GM21717 (cell line): ENCODE measurements around the gene SHC2.
"Not testable (repeated sequence)": the region's sequence is repeated elsewhere in the genome, so short reads cannot be mapped to it uniquely, and the experiment has no call there.

Experiments used
- ATAC-seq: cut with Tn5 transposase; IDR thresholded peaks from one replicate; pipeline ENCODE4 v1.9.1; 2021; ENCODE audit warnings: mild to moderate bottlenecking, moderate library complexity; ENCODE audit not compliant: unreplicated experiment

SHC2 gene

DNA sequence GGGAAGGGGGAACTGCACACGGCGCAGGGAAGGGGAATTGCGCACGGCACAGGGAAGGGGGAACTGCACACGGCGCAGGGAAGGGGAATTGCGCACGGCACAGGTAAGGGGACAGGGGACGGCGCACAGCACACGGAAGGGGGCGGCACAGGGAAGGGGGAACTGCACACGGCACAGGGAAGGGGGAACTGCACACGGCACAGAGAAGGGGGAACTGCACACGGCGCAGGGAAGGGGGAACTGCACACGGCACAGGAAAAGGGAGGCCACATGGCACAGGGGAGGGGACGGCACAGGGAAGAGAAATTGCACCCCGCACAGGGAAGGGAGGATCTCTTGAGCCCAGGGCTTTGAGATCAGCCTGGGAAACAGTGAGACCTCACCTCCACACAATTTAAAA, 33.2 kb downstream of the SHC2 start:
- not testable (repeated sequence) for ATAC-seq

DNA sequence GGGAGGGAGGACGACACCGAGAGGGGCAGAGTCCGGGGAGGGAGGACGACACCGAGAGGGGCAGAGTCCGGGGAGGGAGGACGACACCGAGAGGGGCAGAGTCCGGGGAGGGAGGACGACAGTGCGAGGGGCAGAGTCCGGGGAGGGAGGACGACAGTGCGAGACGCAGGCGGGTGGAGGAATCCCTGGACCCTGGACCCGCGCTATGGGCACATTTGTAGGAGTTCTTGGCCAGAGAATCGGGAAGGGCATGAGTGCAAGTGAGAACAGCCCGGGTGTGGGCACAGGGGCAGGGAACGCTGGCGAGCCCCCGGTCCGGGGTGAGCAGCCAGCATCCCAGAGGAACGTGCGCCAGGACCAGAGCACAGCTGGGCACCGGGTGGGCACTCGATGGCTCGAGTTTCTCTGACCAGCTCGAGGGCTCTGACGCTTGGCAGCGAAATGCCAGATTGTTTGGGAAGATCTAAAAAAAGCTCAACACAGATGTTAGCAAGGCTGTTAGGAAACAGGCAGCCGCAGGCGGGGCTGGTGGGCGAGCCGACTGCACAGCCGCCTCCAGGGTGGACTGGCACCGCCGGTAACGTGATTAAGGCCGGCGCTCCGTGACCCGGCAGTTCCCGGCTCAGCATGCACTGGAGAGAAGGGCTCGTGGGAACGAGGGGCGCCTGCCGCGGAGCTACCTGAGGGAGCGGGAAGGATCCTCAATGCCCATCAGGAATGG, 33.9 kb downstream of the SHC2 start:
- ATAC-seq, result no peak

DNA sequence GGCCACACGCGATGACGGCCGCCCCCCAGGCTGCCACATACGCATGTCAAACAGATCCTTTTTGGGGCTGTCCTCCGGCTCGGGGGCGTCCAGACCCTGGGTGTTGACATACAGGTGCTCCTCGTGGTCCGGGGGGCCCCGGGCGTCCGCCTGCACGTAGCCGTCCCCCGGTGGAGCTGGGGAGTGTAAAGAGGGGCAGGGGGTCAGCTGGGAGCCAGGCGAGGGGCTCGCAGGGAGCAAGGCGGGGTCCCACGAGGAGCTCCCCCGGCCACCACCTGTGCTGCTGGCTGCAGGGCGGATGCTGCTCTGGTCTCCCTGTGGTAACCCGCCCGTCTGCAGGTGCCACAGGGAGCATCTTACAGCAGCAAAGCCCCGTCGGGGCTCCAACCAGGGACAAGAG, 35.8 kb downstream of the SHC2 start:
- ATAC-seq, result no peak

DNA sequence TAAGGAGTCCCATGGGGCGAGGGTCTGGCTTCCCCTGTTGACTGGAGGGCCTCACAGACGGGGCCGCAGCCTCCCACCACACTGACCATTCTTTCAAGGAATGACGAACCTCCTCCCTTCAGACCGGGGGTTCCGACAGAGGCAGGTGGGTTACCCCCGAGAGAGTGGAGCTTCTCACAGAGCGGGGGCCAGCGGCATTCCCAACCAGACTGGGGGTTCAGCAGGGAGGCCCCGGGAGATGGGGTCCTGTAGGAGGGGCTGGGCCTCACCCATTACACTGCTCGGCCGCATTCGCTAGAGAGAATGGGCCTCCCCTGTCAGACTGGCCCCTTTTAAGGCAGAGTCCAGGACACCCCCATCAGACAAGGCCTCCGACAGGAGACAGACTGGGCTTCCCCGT, 36.3 kb downstream of the SHC2 start:
- ATAC-seq, result no peak

DNA sequence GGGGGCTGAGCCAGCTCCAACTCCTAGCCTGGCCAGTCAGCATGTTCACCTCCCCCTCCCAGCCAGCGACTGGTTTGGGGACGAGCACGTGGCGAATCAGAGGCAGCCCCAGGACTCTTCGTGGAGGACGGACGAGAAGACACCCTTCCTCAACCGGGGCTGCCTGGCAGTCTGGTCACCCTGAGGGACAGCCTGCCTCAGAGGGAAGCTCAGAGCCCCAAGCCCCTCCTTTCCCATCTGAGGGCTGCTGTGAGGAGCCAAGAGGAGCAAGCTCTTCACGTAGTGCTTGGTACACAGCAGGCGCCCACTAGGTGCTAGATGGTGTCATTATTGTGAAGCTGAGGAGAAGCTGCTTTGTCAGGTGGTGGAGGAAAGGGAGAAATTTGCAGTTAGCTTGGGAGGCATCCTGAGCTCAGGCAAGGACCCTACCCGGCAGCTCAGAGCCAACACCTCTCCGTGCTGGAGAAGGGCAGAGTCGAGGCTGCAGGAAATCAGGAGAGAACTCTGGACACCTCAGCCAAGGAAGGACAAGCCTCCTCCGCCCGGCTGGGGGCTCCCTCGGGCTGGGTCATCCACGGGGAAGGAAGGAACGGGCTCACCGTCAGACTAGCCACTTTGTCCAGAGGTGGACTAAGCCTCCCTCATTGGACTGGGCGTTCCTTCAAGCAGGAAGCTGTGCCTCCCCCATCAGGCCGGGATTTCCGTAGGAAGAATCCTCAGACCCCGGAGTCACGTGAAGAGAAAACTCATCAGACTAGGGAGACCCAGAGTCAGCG, 37.0 kb downstream of the SHC2 start:
- no peak for ATAC-seq

DNA sequence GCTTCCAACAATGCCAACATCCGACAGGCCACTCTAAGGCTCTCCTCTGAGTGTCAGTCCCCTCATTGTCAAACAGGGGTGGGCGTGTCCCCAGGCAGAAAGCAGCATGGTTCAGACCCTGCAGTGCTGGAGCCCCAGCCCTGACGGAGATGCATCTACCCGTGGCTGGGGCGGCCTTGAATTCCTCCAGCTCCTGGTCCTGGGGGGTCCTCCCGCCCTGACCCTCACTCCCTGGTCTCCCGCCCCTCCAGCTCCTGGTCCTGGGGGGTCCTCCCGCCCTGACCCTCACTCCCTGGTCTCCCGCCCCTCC, 38.0 kb downstream of the SHC2 start:
- not testable (repeated sequence) for ATAC-seq

DNA sequence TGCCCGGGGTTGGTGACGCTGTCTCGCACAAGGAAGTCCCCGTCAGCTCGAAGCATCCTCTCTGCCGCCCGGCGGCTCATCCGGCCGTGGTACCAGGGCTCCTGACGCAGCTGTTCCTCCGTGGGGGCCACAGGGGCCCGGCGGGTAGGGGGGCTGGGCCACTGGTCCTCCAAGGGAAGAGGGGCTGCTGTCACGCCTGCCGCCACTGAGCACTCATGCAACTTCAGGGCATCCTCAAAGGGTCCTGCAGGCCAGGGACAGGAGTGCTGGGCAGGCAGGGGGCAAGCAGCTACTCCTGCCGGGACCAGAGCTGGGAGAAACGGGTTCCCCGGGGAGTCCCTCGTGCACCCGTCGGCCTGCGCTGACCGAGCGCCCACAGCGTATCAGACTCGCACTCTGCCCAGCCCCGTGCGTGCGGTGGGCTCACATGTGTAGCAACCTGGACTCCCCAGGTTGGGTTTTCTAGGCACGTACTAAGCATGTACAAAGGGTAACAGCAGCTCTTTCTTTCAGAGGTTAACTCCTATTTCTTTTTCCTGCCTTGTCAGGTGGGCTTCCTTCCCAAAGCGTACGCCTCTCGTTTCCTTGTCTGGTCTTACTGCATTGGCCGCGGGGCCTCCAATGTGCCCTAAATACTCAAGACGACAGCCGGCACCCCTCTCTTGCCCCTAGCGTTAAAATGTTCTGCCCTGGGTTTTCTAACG, 38.5 kb downstream of the SHC2 start:
- no peak for ATAC-seq

DNA sequence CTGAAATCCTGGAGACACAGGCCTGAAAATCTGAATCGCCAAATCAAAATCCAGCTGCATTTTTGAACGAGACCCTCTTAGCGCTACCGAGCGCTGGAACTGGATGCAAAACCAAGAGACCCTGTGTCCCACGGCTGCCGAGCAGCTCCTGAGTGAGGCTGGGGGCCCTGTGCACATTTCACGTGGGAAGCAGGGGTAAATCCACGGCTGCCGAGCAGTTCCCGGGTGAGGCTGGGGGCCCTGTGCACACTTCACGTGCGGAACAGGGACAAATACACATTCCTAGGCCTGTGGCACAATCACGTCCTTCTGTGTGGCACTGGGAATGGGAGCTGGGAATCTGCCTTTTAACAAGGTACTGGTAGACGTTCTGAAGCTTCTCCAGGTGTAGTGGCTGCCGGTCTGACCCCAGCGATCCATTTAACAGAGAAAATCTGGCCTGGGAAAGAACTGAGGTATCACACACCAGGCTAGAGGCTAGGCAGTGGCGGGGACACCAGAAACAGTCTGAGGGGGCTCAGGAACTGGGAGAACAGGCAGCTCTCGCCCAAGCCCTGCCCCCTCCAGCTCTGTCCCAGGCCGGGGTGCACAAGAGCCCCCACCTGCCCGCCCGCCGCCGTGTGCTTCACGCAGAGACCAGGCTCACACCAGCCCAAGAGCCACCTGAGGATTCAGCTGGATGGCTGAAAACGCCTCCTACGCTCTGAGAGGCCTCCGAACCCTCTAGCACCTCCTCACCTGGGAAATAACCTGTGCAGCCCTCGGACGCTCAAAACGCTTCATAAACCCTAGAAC, 40.9 kb downstream of the SHC2 start:
- no peak for ATAC-seq

DNA sequence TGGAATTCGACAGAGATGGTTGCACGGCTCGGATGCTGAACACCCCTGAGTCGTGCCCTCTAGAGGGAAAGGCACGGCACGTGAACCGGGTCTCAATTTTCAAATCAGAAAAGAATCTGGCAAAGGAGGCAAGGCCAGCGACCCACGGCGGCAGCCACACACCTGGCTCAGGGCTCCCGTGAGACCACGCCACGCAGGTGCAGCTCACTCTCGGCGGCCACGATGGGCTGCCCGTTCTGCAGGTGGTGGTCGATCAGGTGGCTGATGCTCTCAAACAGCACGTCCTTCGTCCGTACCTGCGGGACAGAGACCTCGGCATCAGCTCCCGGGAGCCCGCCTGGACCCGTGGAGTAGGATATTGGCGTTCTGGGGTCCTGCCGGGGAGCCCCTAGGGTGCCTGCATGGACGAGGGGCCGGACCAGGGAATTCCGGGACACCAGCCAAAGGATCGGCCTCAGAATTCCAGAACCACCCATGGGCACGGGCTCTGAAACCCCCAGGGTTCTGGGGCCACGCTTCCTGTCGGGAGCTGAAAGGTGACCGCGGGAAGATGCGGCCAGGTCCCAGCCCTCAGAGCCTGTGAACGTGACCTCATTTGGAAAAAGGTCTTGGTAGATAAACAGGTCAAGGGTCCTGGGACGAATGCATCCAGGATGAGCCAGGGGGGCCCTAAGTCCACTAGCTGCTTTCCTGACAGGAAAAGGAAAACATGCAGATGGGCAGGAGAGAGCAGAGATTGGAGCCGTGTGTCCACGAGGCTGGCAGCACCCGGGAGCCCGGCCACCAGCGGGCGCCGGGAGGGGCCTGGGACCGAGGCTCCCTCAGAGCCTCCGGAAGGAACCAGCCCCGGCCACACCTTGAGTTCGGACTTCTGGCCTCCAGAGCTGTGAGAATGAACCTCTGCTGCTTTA, 41.8 kb downstream of the SHC2 start:
- no peak for ATAC-seq

DNA sequence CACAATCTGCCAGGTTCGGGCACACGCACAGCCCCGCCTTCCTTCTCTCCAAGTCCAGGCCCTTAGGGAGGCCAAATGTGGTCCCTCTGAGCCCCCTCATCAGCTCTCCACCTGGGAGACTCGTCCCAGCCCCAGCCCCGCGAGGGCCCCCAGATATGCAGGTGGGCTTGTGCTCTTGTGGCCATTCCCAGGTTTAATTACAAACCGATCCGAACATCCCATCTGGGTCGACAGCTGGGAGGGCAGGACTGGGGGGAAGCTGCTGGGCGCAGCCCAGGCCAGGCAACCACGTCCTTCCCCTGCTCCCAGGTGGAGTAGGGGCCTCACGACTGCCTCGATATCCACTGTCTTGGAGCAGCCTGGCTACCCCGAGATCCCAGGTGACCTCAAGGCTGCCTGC, 44.4 kb downstream of the SHC2 start:
- ATAC-seq, result no peak

DNA sequence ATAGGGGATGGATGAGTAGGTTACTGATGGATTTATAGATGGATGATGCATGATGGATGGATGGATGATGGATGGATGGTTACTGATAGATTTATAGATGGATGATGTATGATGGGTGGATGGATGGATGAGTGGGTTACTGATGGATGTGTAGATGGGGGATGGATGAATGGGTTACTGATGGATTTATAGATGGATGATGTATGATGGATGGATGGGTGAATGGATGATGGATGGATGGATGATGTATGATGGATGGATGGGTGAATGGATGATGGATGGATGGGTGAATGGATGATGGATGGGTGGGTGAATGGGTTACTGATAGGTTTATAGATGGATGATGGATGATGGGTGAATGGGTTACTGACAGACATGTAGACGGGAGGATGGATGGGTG, 45.5 kb downstream of the SHC2 start:
- ATAC-seq, result no peak

DNA sequence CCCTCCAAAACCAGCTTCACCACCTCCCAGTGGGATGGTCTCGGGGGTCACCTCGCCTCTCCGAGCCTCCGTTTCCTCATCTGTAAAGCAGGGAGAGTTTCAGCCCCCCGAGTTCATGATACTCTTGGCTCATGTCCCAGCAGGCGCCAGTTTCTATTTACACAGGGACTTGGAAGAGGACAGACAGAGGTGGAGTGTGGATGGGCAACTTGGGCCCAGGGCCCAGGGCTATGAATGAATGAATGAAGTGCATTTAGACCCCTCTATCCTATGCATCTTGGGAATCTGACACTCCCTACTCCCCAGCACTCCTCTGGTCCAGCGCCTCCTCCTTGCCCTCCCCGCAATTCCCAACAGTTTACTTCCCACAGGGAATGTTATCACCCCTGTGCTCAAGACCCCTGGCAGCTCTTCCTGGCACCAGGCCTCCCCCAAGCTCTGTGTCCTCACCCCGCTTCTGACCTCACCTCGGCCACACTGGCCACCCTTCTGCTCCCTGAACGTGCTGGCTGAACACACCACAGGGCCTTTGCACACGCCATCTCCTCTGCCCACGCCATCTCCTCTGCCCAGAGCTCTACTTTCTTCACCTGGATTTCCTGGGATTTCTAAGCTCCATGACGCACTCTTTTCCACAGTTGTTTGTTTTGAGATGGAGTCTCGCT, 46.9 kb downstream of the SHC2 start:
- no peak for ATAC-seq

DNA sequence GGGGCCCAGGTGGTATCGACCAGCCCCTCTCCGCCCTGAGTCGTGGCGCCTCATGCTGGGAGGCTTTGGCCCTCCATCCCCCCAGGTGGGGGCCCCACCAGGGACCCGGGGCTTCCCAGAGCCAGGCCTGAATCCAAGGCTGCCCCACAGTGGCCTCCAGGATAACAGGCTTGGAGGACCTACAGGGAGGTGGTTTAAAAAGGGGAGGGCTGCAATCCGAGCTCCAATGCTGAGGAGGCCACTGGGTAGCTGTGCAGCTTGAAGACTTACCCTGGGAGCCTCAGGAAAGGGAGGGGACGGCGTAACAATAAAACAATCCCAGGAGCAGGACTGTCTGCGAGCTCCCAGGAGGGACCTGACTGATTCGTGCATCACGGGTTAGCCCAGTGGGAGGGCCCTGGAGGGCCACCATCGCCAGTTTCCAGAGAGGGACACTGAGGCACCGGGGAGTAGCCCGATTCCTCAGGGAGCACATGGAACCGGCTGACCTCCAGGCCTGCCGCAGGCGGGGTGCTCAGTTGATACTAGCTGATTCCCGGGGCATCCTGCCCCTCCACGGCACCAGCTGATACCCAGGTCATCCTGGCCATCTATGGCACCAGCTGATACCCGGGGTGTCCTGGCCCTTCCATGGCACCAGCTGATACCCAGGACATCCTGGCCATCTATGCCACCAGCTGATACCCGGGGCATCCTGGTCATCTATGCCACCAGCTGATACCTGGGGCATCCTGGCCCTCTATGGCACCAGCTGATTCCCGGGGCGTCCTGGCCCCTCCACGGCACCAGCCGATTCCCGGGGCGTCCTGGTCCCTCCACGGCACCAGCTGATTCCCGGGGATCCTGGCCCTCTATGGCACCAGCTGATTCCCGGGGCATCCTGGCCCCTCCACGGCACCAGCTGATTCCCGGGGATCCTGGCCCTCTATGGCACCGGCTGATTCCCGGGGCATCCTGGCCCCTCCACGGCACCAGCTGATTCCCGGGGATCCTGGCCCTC, 48.2 kb downstream of the SHC2 start:
- ATAC-seq, result no peak

DNA sequence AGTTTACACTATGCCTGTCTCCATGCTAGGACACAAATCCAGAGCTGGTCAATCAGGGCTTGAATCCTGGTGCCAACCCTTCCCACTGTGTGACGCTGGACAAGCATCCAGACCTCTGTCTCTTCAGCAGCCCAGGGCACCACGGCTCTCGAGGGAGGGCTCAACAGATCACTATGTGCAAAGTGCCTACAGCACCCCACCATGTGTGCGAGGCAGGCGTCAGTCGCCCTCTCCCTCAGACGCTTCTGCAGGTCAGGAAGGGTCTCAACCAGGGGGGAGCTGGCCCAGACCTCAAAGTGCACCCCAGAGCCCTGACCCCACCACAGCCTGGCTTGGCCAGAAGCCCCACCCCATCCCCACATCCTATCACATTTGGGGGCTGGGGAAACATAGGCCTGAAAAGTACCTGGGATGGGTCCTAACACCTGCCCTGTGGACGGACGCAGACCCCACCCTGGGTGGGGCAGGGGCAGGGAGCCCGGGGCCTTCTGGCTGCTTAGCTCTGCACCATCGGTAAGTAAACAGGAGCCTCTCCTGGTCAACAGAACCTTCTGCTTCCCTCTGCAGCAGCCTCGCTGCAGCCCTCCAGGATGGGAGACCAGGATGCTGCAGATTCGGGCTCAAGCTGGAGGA, 49.0 kb downstream of the SHC2 start:
- no peak for ATAC-seq

DNA sequence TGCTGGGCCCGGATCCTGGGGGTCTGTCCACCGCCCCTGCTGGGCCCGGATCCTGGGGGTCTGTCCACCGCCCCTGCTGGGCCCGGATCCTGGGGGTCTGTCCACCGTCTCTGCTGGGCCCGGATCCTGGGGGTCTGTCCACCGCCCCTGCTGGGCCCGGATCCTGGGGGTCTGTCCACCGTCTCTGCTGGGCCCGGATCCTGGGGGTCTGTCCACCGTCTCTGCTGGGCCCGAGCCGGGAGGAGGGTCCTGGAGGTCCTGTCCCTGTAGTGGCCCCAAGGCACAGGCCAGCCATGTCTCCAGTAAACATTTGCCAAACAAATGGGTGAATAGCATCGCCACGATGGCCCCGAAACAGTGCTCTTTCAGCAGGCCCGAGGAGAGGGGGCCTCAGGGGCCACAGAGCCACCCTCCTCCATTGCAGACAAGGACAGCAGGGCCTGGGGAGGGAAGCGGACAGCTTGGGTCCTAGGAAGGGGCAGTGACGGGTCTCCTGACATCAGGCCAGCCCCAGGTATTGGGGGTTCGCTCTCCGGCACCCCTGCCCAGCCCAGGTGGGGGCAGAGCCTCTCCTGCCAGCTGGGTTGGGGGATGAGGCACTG, 49.6 kb downstream of the SHC2 start:
- ATAC-seq, result not testable (repeated sequence)

DNA sequence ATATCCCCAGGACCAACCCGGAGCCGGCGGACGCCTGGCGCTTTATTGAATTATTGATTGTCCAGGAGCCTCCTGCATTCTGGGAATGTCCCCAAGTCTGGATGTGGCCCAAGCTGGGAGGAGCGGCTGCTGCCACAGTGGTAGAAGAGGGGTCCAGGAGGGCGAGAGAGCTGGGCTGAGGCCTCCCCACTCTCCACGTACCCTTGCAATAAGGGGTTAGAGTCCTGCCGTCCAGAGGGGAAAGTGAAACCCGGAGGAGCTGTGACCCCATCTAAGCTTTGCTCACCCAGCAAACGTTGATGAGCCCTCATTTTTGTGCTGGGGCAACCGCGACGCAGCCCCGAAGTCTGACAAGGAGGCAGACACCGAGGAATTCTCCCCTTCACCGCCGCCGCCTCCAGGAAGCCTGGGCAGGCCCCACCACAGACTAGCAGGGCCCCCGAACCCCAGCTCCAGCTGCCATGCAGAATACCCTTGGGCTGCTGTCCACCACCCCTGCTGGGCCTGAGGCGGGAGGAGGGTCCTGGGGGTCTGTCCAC, 50.5 kb downstream of the SHC2 start:
- no peak for ATAC-seq

DNA sequence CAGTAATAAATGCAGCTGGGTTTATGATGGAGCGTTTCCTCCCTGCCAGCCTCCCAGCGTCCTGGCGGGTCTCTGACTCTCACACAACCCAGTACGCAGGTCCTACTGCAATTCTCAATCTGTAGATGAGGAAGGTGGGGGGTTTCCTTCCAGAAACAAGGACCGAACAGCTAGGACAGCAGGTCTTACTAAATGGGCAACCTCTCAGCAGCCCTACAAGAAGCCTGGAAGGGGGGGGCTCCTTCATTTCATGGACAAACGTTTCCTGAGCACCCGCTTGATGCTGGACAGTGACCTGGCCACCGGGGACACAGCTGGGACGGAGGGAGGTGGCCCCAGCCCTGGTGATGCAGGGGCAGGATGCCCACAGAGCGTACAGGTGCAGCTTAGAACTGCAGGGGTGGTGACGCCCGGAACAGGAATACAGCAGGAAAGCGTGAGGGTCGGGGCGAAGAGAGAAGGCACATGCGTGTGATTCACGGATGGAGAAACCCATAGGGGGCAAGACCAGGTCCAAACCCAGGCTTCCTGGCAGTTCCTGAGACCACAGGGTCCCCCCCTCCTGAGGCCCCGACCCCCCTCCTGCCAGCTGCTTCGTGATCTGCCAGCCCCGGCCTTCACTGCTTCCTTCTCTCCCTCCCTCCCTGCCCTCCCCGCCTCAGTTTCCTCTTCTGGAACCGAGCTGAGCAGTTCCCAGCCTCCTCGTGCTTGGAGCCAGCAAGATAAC, 51.2 kb downstream of the SHC2 start:
- no peak for ATAC-seq
